ENCODE data around the gene RCSD1.

Gene RCSD1

GRCh38 chr1:167661527-167662426, 31.7 kb downstream of the RCSD1 start:
- Histone ChIP-seq H3K36me3 (replicated peaks) (no peaks in the 10 kb centered on the region), H3K4me3 (ENCODE audit: low read depth, low read length) (no peak overlapping the region), H3K27ac (no peak overlapping the region), H3K27me3 (replicated peaks) (no peaks in the 10 kb centered on the region)
- peak; percentile 90 for DNase-seq
- in situ Hi-C loops (cut with HindIII; ENCODE audit: low pct_ligation_motif_present, low sequenced_read_pairs), result no loop called here
- no peak for TF ChIP-seq CTCF (IDR thresholded peaks at IDR 0.05; ENCODE audit: low read depth, low read length, missing control alignments)

GRCh38 chr1:167663002-167663772, 33.2 kb downstream of the RCSD1 start:
- in situ Hi-C loops (cut with HindIII; ENCODE audit: low pct_ligation_motif_present, low sequenced_read_pairs), result no loop called here
- no peak overlapping the region for H3K4me3 ChIP-seq (ENCODE audit: low read depth, low read length)
- no peak for TF ChIP-seq CTCF (IDR thresholded peaks at IDR 0.05; ENCODE audit: low read depth, low read length, missing control alignments)
- no peaks in the 10 kb centered on the region for H3K27me3 ChIP-seq (replicated peaks)
- DNase-seq, result peak; percentile 40
- no peak overlapping the region for H3K27ac ChIP-seq
- H3K36me3 ChIP-seq (replicated peaks), result no peaks in the 10 kb centered on the region

GRCh38 chr1:167665469-167665868, 35.4 kb downstream of the RCSD1 start:
- Histone ChIP-seq H3K27ac (no peak overlapping the region), H3K27me3 (replicated peaks) (no peaks in the 10 kb centered on the region), H3K4me3 (ENCODE audit: low read depth, low read length) (no peak overlapping the region), H3K36me3 (replicated peaks) (no peaks in the 10 kb centered on the region)
- no peak for TF ChIP-seq CTCF (IDR thresholded peaks at IDR 0.05; ENCODE audit: low read depth, low read length, missing control alignments)
- in situ Hi-C loops (cut with HindIII; ENCODE audit: low pct_ligation_motif_present, low sequenced_read_pairs), result no loop called here
- no peak for DNase-seq

GRCh38 chr1:167666416-167666815, 36.4 kb downstream of the RCSD1 start:
- Histone ChIP-seq H3K27me3 (replicated peaks) (no peaks in the 10 kb centered on the region), H3K27ac (peak overlapping the region; percentile 21), H3K36me3 (replicated peaks) (no peaks in the 10 kb centered on the region), H3K4me3 (ENCODE audit: low read depth, low read length) (no peak overlapping the region)
- in situ Hi-C loops (cut with HindIII; ENCODE audit: low pct_ligation_motif_present, low sequenced_read_pairs), result no loop called here
- TF ChIP-seq CTCF (IDR thresholded peaks at IDR 0.05; ENCODE audit: low read depth, low read length, missing control alignments), result no peak
- peak; percentile 84 for DNase-seq

- no peak for TF ChIP-seq CTCF (IDR thresholded peaks at IDR 0.05; ENCODE audit: low read depth, low read length, missing control alignments)
- Histone ChIP-seq H3K27me3 (replicated peaks) (no peaks in the 10 kb centered on the region), H3K36me3 (replicated peaks) (no peaks in the 10 kb centered on the region), H3K27ac (no peak overlapping the region), H3K4me3 (ENCODE audit: low read depth, low read length) (no peak overlapping the region)
- no peak for DNase-seq
- in situ Hi-C loops (cut with HindIII; ENCODE audit: low pct_ligation_motif_present, low sequenced_read_pairs), result no loop called here
Observed at GRCh38 chr1:167667536-167667935, 37.5 kb downstream of the RCSD1 start.
